ENCODE measurements around the gene CYB5D1.
A peak's percentile ranks its signal among the peaks of the same experiment; 100 is the strongest.

DNA sequence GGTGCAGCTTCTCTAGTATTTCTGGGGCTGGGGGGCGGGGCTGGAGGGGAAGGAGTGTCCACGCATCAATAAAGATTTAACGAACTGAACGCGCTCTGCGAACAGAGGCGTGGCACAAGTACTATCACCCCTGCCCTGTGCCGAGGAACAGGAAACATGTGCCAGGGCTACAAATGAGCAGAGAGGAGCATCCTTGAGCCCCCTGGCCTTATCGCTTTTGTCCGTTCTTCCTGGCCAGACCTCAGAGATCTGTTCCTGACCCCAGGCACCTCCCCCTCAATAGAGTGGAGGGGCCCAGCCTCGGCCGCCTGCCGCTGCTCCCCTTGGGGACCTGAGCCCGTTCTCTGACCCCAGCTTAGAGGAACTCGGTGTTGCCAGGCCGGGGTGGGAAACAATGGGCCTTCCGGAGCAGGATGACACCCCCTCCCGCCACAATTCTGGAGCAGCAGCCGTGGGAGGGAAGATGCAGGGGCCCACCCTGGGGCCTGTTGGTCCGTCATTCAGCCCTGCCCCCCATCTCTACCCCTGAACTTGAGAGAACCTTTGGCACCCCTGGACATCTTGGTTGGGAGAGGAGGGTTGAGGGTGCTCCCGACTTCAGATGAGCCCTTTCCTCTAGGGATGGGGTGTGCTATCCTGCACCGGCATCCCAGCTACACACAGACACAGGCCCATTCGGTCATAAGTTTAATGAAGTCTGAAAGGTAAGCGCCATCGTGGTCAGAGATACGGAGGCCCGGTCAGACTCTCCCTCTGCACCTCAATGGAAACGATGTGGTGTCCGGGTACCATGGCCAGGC is 1.6 kb upstream of the CYB5D1 start:
- TF ChIP-seq, protein P1, sequence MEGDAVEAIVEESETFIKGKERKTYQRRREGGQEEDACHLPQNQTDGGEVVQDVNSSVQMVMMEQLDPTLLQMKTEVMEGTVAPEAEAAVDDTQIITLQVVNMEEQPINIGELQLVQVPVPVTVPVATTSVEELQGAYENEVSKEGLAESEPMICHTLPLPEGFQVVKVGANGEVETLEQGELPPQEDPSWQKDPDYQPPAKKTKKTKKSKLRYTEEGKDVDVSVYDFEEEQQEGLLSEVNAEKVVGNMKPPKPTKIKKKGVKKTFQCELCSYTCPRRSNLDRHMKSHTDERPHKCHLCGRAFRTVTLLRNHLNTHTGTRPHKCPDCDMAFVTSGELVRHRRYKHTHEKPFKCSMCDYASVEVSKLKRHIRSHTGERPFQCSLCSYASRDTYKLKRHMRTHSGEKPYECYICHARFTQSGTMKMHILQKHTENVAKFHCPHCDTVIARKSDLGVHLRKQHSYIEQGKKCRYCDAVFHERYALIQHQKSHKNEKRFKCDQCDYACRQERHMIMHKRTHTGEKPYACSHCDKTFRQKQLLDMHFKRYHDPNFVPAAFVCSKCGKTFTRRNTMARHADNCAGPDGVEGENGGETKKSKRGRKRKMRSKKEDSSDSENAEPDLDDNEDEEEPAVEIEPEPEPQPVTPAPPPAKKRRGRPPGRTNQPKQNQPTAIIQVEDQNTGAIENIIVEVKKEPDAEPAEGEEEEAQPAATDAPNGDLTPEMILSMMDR (IDR thresholded peaks at IDR 0.05): no peak
- TF ChIP-seq POLR2AphosphoS5 (IDR thresholded peaks at IDR 0.05): peak; percentile 43 to 53

Data from esophagus muscularis mucosa (tissue), 3 donors.